ENCODE results near the gene AK1.

The AK1 gene

DNA sequence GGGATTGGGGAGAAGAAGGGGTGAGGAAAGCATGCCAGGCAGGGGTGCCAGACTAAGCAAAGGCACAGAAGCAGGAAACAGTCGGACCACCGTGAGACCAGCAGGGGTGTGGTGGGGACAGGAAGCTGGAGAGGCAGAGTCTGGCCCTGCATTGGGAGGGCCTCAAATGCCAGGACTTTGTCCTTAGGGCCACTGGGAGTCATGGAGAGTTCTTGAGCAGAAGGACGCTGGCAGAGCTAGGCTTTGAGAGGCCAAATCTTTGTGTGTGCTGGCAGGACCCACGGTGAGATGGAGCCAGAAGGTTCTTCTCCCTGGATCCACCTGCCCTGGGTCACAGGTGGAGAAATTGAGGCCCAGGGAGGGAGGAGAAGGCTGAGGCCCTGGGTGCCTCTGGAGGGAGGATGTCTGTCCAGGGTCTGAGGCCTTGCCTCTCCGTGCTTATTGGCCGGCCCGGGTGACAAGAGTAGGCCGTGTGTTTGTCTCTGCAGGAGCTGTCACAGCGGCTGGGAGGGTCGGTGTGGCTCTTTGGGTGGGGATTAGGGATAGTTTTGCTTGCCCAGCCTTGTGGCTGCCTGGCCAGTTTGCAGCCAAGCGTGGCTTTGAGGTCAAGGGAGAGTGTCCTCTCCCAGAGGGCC lies 21.3 kb downstream of the AK1 start:
- TF ChIP-seq, protein P1, sequence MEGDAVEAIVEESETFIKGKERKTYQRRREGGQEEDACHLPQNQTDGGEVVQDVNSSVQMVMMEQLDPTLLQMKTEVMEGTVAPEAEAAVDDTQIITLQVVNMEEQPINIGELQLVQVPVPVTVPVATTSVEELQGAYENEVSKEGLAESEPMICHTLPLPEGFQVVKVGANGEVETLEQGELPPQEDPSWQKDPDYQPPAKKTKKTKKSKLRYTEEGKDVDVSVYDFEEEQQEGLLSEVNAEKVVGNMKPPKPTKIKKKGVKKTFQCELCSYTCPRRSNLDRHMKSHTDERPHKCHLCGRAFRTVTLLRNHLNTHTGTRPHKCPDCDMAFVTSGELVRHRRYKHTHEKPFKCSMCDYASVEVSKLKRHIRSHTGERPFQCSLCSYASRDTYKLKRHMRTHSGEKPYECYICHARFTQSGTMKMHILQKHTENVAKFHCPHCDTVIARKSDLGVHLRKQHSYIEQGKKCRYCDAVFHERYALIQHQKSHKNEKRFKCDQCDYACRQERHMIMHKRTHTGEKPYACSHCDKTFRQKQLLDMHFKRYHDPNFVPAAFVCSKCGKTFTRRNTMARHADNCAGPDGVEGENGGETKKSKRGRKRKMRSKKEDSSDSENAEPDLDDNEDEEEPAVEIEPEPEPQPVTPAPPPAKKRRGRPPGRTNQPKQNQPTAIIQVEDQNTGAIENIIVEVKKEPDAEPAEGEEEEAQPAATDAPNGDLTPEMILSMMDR (IDR thresholded peaks at IDR 0.05; ENCODE audit: low read depth, low read length), result no peak
- no peak for DNase-seq (ENCODE audit: extremely low read depth, low read depth)

DNA sequence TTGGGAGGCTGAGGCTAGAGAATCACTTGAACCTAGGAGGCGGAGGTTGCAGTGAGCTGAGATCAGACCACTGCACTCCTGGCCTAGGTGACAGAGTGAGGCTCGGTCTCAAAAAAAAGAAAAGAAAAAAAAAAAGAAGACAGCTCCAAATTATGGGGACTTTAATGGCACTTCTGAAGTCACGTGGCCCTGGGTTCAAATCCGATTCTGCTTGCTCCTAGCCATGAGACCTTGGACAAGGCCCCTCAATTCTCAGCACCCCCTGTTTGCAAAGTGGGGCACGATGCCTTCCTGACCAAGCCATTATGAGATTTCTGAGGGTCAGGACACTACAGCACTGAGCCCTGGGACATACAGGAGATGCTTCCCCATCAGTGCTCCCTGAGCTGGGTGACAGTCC lies 22.0 kb downstream of the AK1 start:
- no peak for DNase-seq (ENCODE audit: extremely low read depth, low read depth)
- TF ChIP-seq, protein P1 (IDR thresholded peaks at IDR 0.05; ENCODE audit: low read depth, low read length), result no peak

DNA sequence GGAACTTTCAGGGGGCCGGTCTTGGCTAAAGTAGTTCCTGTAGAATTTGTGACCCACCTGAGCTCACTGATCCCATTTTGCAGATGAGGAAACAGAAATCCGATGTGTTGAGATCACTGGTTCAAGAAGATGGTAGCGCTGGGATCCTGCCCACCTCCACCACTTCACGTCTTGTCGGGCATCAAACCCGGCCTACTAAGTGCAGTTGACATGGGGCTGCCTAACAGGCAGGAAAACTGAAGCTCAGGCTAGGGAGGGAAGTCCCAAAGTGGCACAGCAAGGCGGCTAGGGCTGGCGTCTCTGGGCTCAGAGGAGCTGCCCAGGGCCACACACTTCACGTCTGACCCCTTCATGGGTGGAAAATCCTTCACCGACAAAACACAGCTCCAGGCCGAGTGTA lies 22.5 kb downstream of the AK1 start:
- TF ChIP-seq, protein P1 (IDR thresholded peaks at IDR 0.05; ENCODE audit: low read depth, low read length), result no peak
- DNase-seq (ENCODE audit: extremely low read depth, low read depth), result no peak

DNA sequence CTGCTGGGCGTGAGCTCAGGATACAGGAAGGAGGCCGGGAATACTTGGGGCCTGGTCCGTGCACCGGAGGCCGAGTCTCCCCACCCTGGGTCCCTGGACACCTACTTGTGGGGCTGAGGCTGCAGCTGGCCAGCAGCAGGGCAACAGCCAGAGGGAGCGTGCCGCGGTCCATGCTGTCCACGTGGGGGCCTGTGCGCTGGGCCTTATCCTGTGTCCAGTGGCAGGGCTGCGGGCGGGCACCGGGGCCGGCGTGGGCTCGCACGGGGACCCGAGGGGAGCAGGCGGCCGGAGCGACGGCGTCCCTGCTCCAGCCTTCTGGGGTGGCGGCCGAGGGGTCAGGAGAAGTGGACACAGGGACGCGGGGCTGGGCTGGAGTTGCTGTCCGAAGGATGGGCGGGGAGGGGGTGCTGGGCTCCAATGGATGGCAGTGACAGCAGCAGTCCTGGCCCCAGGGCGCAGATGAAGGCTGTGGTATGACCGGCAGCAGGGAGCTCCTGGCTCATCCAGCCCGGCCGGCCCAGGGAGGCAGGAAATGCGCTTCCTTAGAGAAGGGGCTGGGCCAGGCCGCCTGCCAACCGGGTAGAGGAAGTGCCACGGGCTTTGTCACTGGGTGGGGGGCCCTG lies 23.2 kb downstream of the AK1 start, which contains the start of gene ENG:
TSS of gene ENG (minus strand) at position 475 of the 623 bp plus-strand sequence. CDS start at position 172, 303 bp downstream.
- TF ChIP-seq, protein P1 (IDR thresholded peaks at IDR 0.05; ENCODE audit: low read depth, low read length), result no peak
- no peak for DNase-seq (ENCODE audit: extremely low read depth, low read depth)

DNA sequence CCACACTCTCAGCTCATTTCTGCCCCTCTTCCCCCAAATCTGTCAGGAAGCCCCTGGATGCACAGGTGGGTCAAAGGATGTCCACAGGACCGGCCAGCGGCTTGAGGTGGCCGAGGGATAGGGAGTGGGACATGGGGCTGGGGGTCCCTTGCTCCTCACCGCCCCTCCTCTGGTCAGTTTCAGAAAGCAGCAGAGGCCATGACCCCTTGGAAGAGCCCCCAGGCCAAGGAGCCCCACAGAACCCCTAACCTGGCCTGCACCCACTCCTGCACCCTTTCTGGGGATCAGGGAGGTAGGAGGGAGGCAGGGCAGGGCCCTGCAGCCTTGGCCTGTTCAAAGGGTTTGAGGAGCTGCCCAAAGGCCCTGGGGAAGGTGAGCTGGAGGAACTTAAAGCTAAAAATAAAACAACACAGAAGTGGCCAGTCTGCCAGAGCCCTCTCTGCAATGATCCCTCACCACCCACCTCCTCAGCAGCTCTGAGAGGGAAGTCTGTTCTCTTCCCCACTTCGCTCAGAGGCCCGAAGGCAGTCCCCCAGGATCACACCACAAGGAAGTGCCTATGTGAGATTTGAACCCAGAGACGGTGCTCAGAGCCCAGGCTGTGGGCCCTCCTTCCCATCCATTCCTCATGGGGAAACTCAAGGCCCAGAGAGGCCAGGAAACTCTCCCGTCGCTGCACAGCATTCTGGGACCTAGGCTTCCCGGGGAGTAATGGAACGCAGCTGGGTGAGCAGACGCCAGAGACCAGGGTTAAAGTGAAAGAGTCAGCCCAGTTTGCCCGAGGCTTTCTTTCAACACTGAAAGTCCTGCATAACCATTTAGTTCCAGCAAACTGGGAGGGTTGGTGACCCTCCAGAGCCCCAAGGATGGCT lies 23.9 kb downstream of the AK1 start:
- DNase-seq (ENCODE audit: extremely low read depth, low read depth), result no peak
- TF ChIP-seq, protein P1 (IDR thresholded peaks at IDR 0.05; ENCODE audit: low read depth, low read length), result no peak

DNA sequence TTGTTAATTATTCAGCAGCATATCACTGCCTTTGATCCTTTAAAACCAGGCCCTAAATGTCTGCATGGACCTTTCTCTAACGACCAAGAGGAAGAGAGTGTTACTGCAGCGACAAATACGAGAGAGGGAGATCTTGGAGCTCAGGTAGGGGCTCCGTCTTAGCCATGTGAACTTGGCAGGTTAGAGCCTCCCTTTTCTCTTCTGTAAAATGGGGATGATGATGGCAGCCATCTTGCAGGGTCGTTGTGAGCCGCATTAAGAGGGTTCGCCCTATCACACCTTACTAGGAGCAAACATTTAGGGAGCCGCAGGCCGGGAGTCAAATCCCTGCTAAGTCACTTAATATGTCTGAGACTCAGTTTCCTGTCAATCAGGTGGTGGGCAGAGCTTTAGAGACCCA lies 24.6 kb downstream of the AK1 start:
- DNase-seq (ENCODE audit: extremely low read depth, low read depth), result no peak
- TF ChIP-seq, protein P1 (IDR thresholded peaks at IDR 0.05; ENCODE audit: low read depth, low read length), result no peak
